Heart left ventricle (tissue), 16 donors: Measurements from ENCODE around the gene CNIH2. TPM values are rescaled to one million over a fixed set of nuclear protein-coding genes. Genes with fewer than 3 reads are reported as not detected.
"Not testable (repeated sequence)": the region's sequence is repeated elsewhere in the genome, so short reads cannot be mapped to it uniquely, and the experiment has no call there.

Source experiments
- ATAC-seq, 4 donors: fragments of 200-7000 bp; cut with Tn5 transposase; one replicate each; pipeline ENCODE4 v1.9.1; 2020 to 2022; ENCODE audit warnings: moderate library complexity in 4 of 4, mild to moderate bottlenecking in 3 of 4, moderate number of reproducible peaks in 1 of 4
- DNase-seq, 5 donors: peaks; one replicate each; pipeline ENCODE4 v3.0.0-alpha.2; 2020
- H3K27ac ChIP-seq, 12 donors: fragments of 200-600 bp; sonication (generic) in 4 of 12; one replicate each; pipeline versions ENCODE4 v1.5.0 to v1.8.0; 2016 to 2022; ENCODE audit warnings: mild to moderate bottlenecking in 2 of 12
- H3K27me3 ChIP-seq, 9 donors: fragments of 200-600 bp; sonication (generic) in 2 of 9; one replicate each; pipeline versions ENCODE4 v1.5.1 to v1.8.0; 2016 to 2022; ENCODE audit warnings: mild to moderate bottlenecking in 3 of 9
- H3K36me3 ChIP-seq, 9 donors: fragments of 200-600 bp; sonication (generic) in 2 of 9; one replicate each; pipeline versions ENCODE4 v1.5.0 to v1.8.0; 2018 to 2022; ENCODE audit warnings: mild to moderate bottlenecking in 2 of 9
- H3K4me1 ChIP-seq, 12 donors: fragments of 200-600 bp; sonication (generic) in 4 of 12; one replicate each; pipeline versions ENCODE4 v1.5.0 to v1.8.0; 2016 to 2022; ENCODE audit warnings: mild to moderate bottlenecking in 3 of 12
- H3K4me3 ChIP-seq, 12 donors: fragments of 200-600 bp; sonication (generic) in 4 of 12; one replicate each; pipeline versions ENCODE4 v1.5.0 to v1.8.0; 2017 to 2022; ENCODE audit warnings: mild to moderate bottlenecking in 9 of 12, moderate library complexity in 4 of 12
- H3K9me3 ChIP-seq, 12 donors: fragments of 200-600 bp; sonication (generic) in 4 of 12; one replicate each; pipeline versions ENCODE4 v1.5.0 to v1.8.0; 2016 to 2022; ENCODE audit warnings: mild to moderate bottlenecking in 1 of 12
- CTCF ChIP-seq, 12 donors: fragments of 200-600 bp; sonication (generic) in 4 of 12; IDR thresholded peaks; one replicate each; pipeline versions ENCODE4 v1.5.0 to v1.8.0; 2018 to 2022; ENCODE audit warnings: antibody characterized with exemption in 12 of 12, mild to moderate bottlenecking in 5 of 12
- POLR2A ChIP-seq, 2 donors: fragments of 450-650 bp; IDR thresholded peaks; one replicate each; pipeline ENCODE4 v1.6.1; 2017; ENCODE audit warnings: antibody characterized with exemption in 2 of 2, mild to moderate bottlenecking in 2 of 2, moderate library complexity in 2 of 2
- WGBS, 4 donors: extraction: QIAGEN DNeasy Blood & Tissue Kit in 2 of 4; methylation state at CpG; one replicate each; pipeline versions ENCODE4 v1.1.5 to v1.1.7; 2013 to 2018; 5-methylcytosine and 5-hydroxymethylcytosine counted together
- intact Hi-C, 10 donors: fragments of 100-400 bp; cut with DNase I; formaldehyde crosslinking; loops; one replicate each; pipeline versions ENCODE4 v1.11.1 to v1.14.2; 2022
- polyA plus RNA-seq, 2 donors: library from polyadenylated mRNA; stranded (reverse); fragments of 200-250 nt; gene quantifications; one replicate each; pipeline ENCODE4 v1.2.3, GENCODE V29; 2013
- total RNA-seq, 9 donors: library from RNA; depleted of rRNA in 2 of 9; stranded (reverse); fragments of >200 nt in 2 of 9; fragmentation: NEBNext Ultra II Directional in 3 of 9; extraction: Animal tissue kit (Norgen Biotek cat#: 25700) in 3 of 9; gene quantifications; one replicate each; pipeline versions ENCODE4 v1.1.0 to v1.2.4, GENCODE V29; 2016 to 2023
- donor health status: ischemic (EF 13 %, LVEDD 7.1; RV severe dilation, severe dysfunction).
- donor health status: healthy with polysubstance abuse.
- donor health status: DM: no; HTN: yes; CAD: no.
- donor health status: DM: no; HTN: no; CAD: no.
- donor health status: ischemic (EF 25% LVEDD 6.9; RV normal size, moderate dysfunction).
- donor health status: ischemic (EF 25% LVEDD 5.7; RV mildly dilated, moderate dysfunction).
- donor health status: healthy.
- donor health status: DM: yes; HTN: yes; CAD: no.
- donor health status: ischemic (EF 35%, LVEDD 5.7; RV mildly dilated, moderate dysfunction).
- donor health status: nonischemic (EF 11% LVEDD 7.7; RV severe dilation, severe dysfunction).
- donor health status: DM: yes; HTN: yes; CAD: no.
- donor health status: PGD.
- donor health status: ischemic (EF 29% LVEDD 5.4; RV normal size, mild dysfunction).
- donor health status: nonischemic (EF 23%, LVEDD 6.1; RV moderate dilation, normal function).

CNIH2 gene
- total and polyA plus RNA-seq, 11 donors, result 0.08 to 0.40 (median 0.25) TPM; not detected in 8

- DNase-seq (no peak), ATAC-seq (no peak)
- peaks cover 4 to 57% (median 48%) of the 10 kb centered on the region in 9 donors for H3K36me3 ChIP-seq
- H3K4me1 ChIP-seq, result peaks cover 0 to 22% (median 13%) of the 10 kb centered on the region in 12 donors
- no peak overlapping the region for H3K27ac ChIP-seq
- no peak overlapping the region for H3K4me3 ChIP-seq
- intact Hi-C loops, result no loop called here
- TF ChIP-seq CTCF (IDR thresholded peaks at IDR 0.05) (no peak), POLR2A (IDR thresholded peaks at IDR 0.05) (no peak)
- no peaks in the 10 kb centered on the region for H3K9me3 ChIP-seq
- no peaks in the 10 kb centered on the region for H3K27me3 ChIP-seq
- WGBS, 4 donors, result 87 to 93% (median 89%) methylated on average over 6 to 8 of the region's 8 CpGs
Measured at GRCh38 chr11:66275396-66275795, 2.6 kb upstream of the CNIH2 start.

- TF ChIP-seq POLR2A (IDR thresholded peaks at IDR 0.05) (no peak), CTCF (IDR thresholded peaks at IDR 0.05) (no peak)
- 82 to 85% (median 85%) methylated on average over 11 to 14 of the region's 14 CpGs for WGBS, 4 donors
- Histone ChIP-seq H3K4me1 (peaks cover 0 to 15% (median 9%) of the 10 kb centered on the region in 12 donors), H3K4me3 (no peak overlapping the region), H3K9me3 (no peaks in the 10 kb centered on the region), H3K27ac (no peak overlapping the region), H3K36me3 (peaks cover 4 to 52% (median 48%) of the 10 kb centered on the region in 9 donors), H3K27me3 (no peaks in the 10 kb centered on the region)
- no peak for ATAC-seq
- no peak for DNase-seq
- intact Hi-C loops, result no loop called here
Measured at GRCh38 chr11:66275984-66276612, 1.9 kb upstream of the CNIH2 start.

GRCh38 chr11:66276619-66277018 lies 1.4 kb upstream of the CNIH2 start:
- peak in 2 of 4 donors; percentile 2 to 4 for ATAC-seq
- H3K27ac ChIP-seq, H3K27me3 ChIP-seq, H3K4me3 ChIP-seq, intact Hi-C loops, DNase-seq, H3K9me3 ChIP-seq: not testable (repeated sequence)
- H3K36me3 ChIP-seq, result peaks cover 4 to 50% (median 47%) of the 10 kb centered on the region in 9 donors
- WGBS, 4 donors, result 76 to 84% (median 79%) methylated on average over 11 to 13 of the region's 13 CpGs
- peaks cover 0 to 13% (median 8%) of the 10 kb centered on the region in 12 donors for H3K4me1 ChIP-seq

- H3K9me3 ChIP-seq, H3K4me3 ChIP-seq, DNase-seq, H3K27me3 ChIP-seq, intact Hi-C loops: not testable (repeated sequence)
- WGBS, 4 donors, result 74 to 89% (median 80%) methylated on average over 4 of the region's 4 CpGs
- Histone ChIP-seq H3K27ac (peak overlapping the region in 1 of 12 donors; percentile 80), H3K36me3 (peaks cover 4 to 46% (median 42%) of the 10 kb centered on the region in 9 donors), H3K4me1 (peaks cover 0 to 16% (median 9%) of the 10 kb centered on the region in 12 donors)
- ATAC-seq, result peak in 1 of 4 donors; percentile 5
Measured at GRCh38 chr11:66277064-66277463, 911 bp upstream of the CNIH2 start.

GRCh38 chr11:66278363-66279091 lies 552 bp downstream of the CNIH2 start:
- Histone ChIP-seq H3K4me1 (peaks cover 0 to 26% (median 15%) of the 10 kb centered on the region in 12 donors), H3K27ac (no peak overlapping the region), H3K27me3 (no peaks in the 10 kb centered on the region), H3K4me3 (peak overlapping the region in 5 of 12 donors; percentile 15 to 53 (median 23)), H3K9me3 (no peaks in the 10 kb centered on the region), H3K36me3 (peaks cover 0 to 31% (median 28%) of the 10 kb centered on the region in 9 donors)
- no peak for TF ChIP-seq POLR2A (IDR thresholded peaks at IDR 0.05)
- no peak for TF ChIP-seq CTCF (IDR thresholded peaks at IDR 0.05)
- ATAC-seq, result no peak
- 1 to 12% (median 6%) methylated on average over 20 to 45 of the region's 45 CpGs for WGBS, 4 donors
- intact Hi-C loops, result no loop called here
- DNase-seq, result no peak
